HepG2 (cell line): Measurements from ENCODE around the gene CDC14A. TPM values are rescaled to one million over a fixed set of nuclear protein-coding genes. Genes with fewer than 3 reads are reported as not detected.

Experiments
- ATAC-seq: fragments of 200-7000 bp; cut with Tn5 transposase; 3 replicates; pipeline ENCODE4 v1.9.1; 2020; ENCODE audit warnings: mild to moderate bottlenecking, moderate library complexity
- BruUV-seq: library from RNA; stranded (reverse); fragments of 400-500 nt; replicated peaks from 2 replicates; lab custom pipeline; 2021; lab: Mats Ljungman, UMichigan
- CTCF ChIA-PET: fragments of 300-600 bp; formaldehyde crosslinking; extraction: SDS; loops from one replicate; lab custom pipeline; 2021; ENCODE audit warnings: low total read pairs, inconsistent platforms, low intra/inter-chr PET ratio; lab: Yijun Ruan, JAX
- POLR2A ChIA-PET: fragments of 350-600 bp; sonication (Branson Sonifier 250); formaldehyde crosslinking; loops from one replicate; lab custom pipeline; 2020; ENCODE audit warnings: antibody characterized with exemption, inconsistent platforms; lab: Yijun Ruan, JAX
- DNase-seq: peaks from one replicate; pipeline ENCODE4 v3.0.0-alpha.2; 2015; ENCODE audit warnings: low spot score
- FAIRE-seq: peaks from 3 replicates; lab custom pipeline; 2011; peaks lifted over from hg19 to GRCh38; lab: Jason Lieb, UNC
- H2AFZ ChIP-seq: one replicate; pipeline ENCODE4 v1.6.1; 2011; ENCODE audit warnings: low read length, inconsistent platforms
- H3K27ac ChIP-seq: fragments of 300-600 bp; 3 replicates; pipeline ENCODE4 v1.8.0; 2011; ENCODE audit warnings: mixed run types, mild to moderate bottlenecking, mixed read lengths, low read length, inconsistent platforms; ENCODE audit not compliant: insufficient read depth; ENCODE audit errors: extremely low read length
- H3K27me3 ChIP-seq, 2 experiments: fragments of 200-600 bp in 1 of 2; 2 replicates in 1 of 2; 3 replicates in 1 of 2; pipeline versions ENCODE4 v1.6.0 to v1.8.0; 2011; ENCODE audit warnings: low read length in 2 of 2, mild to moderate bottlenecking in 2 of 2, moderate library complexity in 2 of 2, inconsistent platforms in 1 of 2; ENCODE audit not compliant: insufficient read depth in 2 of 2, control insufficient read depth in 1 of 2
- H3K36me3 ChIP-seq, 2 experiments: fragments of 200-600 bp in 1 of 2; replicated peaks in 1 of 2; 2 replicates in 1 of 2; 3 replicates in 1 of 2; pipeline versions ENCODE4 v1.5.1 to v1.8.0; 2011; ENCODE audit warnings: low read length in 2 of 2, inconsistent platforms in 1 of 2; ENCODE audit not compliant: insufficient read depth in 2 of 2, control insufficient read depth in 1 of 2
- H3K4me1 ChIP-seq: 2 replicates; pipeline ENCODE4 v1.5.1; 2012; ENCODE audit warnings: low read length, inconsistent platforms; ENCODE audit not compliant: insufficient read depth
- H3K4me2 ChIP-seq: 2 replicates; pipeline ENCODE4 v1.6.0; 2011; ENCODE audit warnings: low read depth, low read length, inconsistent platforms
- H3K4me3 ChIP-seq, 3 experiments: fragments of 200-600 bp in 1 of 3; sonication (generic), shearing (Covaris generic) in 1 of 3; replicated peaks in 1 of 3; 2 replicates each; pipeline ENCODE4 v1.5.1; 2011 to 2016; ENCODE audit warnings: low read length in 3 of 3, inconsistent platforms in 2 of 3, low read depth in 2 of 3, mild to moderate bottlenecking in 2 of 3, control low read depth in 1 of 3, mixed read lengths in 1 of 3; ENCODE audit not compliant: insufficient read depth in 1 of 3
- H3K79me2 ChIP-seq: one replicate; pipeline ENCODE4 v1.6.1; 2011; ENCODE audit warnings: low read length, inconsistent platforms; ENCODE audit not compliant: insufficient read depth
- H3K9ac ChIP-seq: 2 replicates; pipeline ENCODE4 v1.6.0; 2011; ENCODE audit warnings: mild to moderate bottlenecking, low read depth, low read length, inconsistent platforms; ENCODE audit not compliant: insufficient read depth
- H3K9me3 ChIP-seq: 2 replicates; pipeline ENCODE4 v1.5.1; 2012; ENCODE audit warnings: mild to moderate bottlenecking, low read length
- H4K20me1 ChIP-seq: 2 replicates; pipeline ENCODE4 v1.6.0; 2011; ENCODE audit warnings: inconsistent platforms, mild to moderate bottlenecking, low read length, moderate library complexity; ENCODE audit not compliant: insufficient read depth
- BCL3 ChIP-seq: sonication (generic); formaldehyde crosslinking; IDR thresholded peaks from 2 replicates; pipeline ENCODE4 v1.5.1; 2020; ENCODE audit warnings: mild to moderate bottlenecking, missing genetic modification reagents, moderate library complexity
- DMTF1 ChIP-seq: sonication (generic); formaldehyde crosslinking; IDR thresholded peaks from 2 replicates; pipeline ENCODE4 v1.4.0; 2020; ENCODE audit warnings: mild to moderate bottlenecking, missing genetic modification reagents
- KIAA2018 ChIP-seq: sonication (generic); formaldehyde crosslinking; IDR thresholded peaks from 2 replicates; pipeline ENCODE4 v1.5.0; 2020; ENCODE audit warnings: mild to moderate bottlenecking, missing genetic modification reagents, borderline replicate concordance
- KLF11 ChIP-seq: IDR thresholded peaks from 2 replicates; pipeline ENCODE4 v1.6.1; 2016; ENCODE audit warnings: missing compliant biosample characterization
- NBN ChIP-seq: fragments of 450-650 bp; conservative IDR thresholded peaks from 2 replicates; pipeline ENCODE4 v1.6.1; 2017
- U2AF1 ChIP-seq: fragments of 200-400 bp; formaldehyde crosslinking; optimal IDR thresholded peaks from 2 replicates; pipeline ENCODE3; 2017; ENCODE audit warnings: mild to moderate bottlenecking, low read depth, low read length
- ZNF260 ChIP-seq: sonication (generic); formaldehyde crosslinking; IDR thresholded peaks from 2 replicates; pipeline ENCODE4 v1.4.0; 2020; ENCODE audit warnings: missing genetic modification reagents, low read depth, mild to moderate bottlenecking, borderline replicate concordance
- ZNF510 ChIP-seq: sonication (generic); formaldehyde crosslinking; IDR thresholded peaks from 2 replicates; pipeline ENCODE4 v1.4.0; 2020; ENCODE audit warnings: low read depth, mild to moderate bottlenecking, missing genetic modification reagents
- ZNF549 ChIP-seq: sonication (generic); formaldehyde crosslinking; IDR thresholded peaks from 2 replicates; pipeline ENCODE4 v1.5.0; 2020; ENCODE audit warnings: missing genetic modification reagents
- ZNF619 ChIP-seq: sonication (generic); formaldehyde crosslinking; IDR thresholded peaks from 2 replicates; pipeline ENCODE4 v1.4.0; 2020; ENCODE audit warnings: mild to moderate bottlenecking, missing genetic modification reagents
- ZNF652 ChIP-seq: IDR thresholded peaks from 2 replicates; pipeline ENCODE4 v1.6.1; 2016; ENCODE audit warnings: low read depth, borderline replicate concordance
- WGBS: methylation state at CpG from one replicate; pipeline ENCODE4 v1.1.6; 2017; ENCODE audit warnings: low lambda C conversion rate; 5-methylcytosine and 5-hydroxymethylcytosine counted together
- in situ Hi-C: cut with HindIII; loops from 2 replicates; pipeline ENCODE4 v1.10.0; 2017; ENCODE audit warnings: low pct_unique_long_range_greater_than_20kb; ENCODE audit not compliant: extremely low pct_ligation_motif_present
- intact Hi-C: fragments of 100-400 bp; cut with micrococcal nuclease; formaldehyde crosslinking; loops from one replicate; pipeline ENCODE4 v1.10.0; 2022; ENCODE audit not compliant: unreplicated experiment
- polyA plus RNA-seq, 8 experiments: library from polyadenylated mRNA; depleted of rRNA in 3 of 8; stranded (reverse) in 7 of 8; unstranded in 1 of 8; fragments of >200 nt; fragmentation: Illumina TruSeq in 4 of 8; extraction: Trizol in 4 of 8; gene quantifications; 2 replicates each; pipeline versions ENCODE4 v1.2.1 to v1.2.3, GENCODE V29; 2011 to 2016; ENCODE audit warnings: low read depth in 4 of 8, missing spikeins in 1 of 8, mixed read lengths in 1 of 8; ENCODE audit not compliant: insufficient read depth in 1 of 8
- total RNA-seq, 5 experiments: library from RNA; depleted of rRNA; stranded (reverse); fragments of >200 nt; fragmentation: Illumina TruSeq; extraction: Trizol; gene quantifications; 2 replicates each; pipeline ENCODE4 v1.2.3, GENCODE V29; 2016; ENCODE audit warnings: low read depth in 1 of 5

The CDC14A gene
- total and polyA plus RNA-seq, 2 of the 13 experiments (the other 11 are each of a cell fraction or from before 2014, with no cell fraction given) = 2.8 to 4.9 TPM

- H2AFZ ChIP-seq = no peak overlapping the region
- FAIRE-seq (no peak), ATAC-seq (no peak), DNase-seq (no peak)
- in situ Hi-C loops (no loop called here), intact Hi-C loops (no loop called here)
- 98% methylated on average over 11 of the region's 11 CpGs for WGBS
- no peak overlapping the region for H3K4me3 ChIP-seq
- ChIA-PET CTCF (no interaction called here), POLR2A (no interaction called here)
- H3K4me1 ChIP-seq = peaks cover 10% of the 10 kb centered on the region
- H3K79me2 ChIP-seq = no peaks in the 10 kb centered on the region
- H3K27ac ChIP-seq = no peak overlapping the region
- H3K4me2 ChIP-seq = no peak overlapping the region
- peaks cover 0 to 9% of the 10 kb centered on the region in 2 experiments; a peak in 1 of 5 replicates for H3K36me3 ChIP-seq
- H3K9me3 ChIP-seq = no peaks in the 10 kb centered on the region
- no peaks in the 10 kb centered on the region for H4K20me1 ChIP-seq
- H3K27me3 ChIP-seq = no peaks in the 10 kb centered on the region
- no peak overlapping the region for H3K9ac ChIP-seq
- no TSS peak for BruUV-seq
- TF ChIP-seq BCL3 (CRISPR knock-in tag) (no peak), ZNF652 (CRISPR knock-in tag) (no peak), ZNF260 (CRISPR knock-in tag) (no peak), KIAA2018 (no peak), KLF11 (CRISPR knock-in tag) (no peak), ZNF619 (CRISPR knock-in tag) (no peak), DMTF1 (no peak), U2AF1 (no peak), NBN (no peak), ZNF549 (CRISPR knock-in tag) (no peak), ZNF510 (no peak)
Observed at GRCh38 chr1:100499194-100499811, 147.0 kb downstream of the CDC14A start.
